AML-193 (cell line): ENCODE data around the gene MARK2.
"Not testable (repeated sequence)": the region's sequence is repeated elsewhere in the genome, so short reads cannot be mapped to it uniquely, and the experiment has no call there.

Source experiments
- DNase-seq, 2 experiments: peaks; one replicate each; lab custom pipeline; 2025; lab: John Stamatoyannopoulos, UW

The MARK2 gene

GRCh38 chr11:63838678-63839507 lies at the start of gene MARK2:
Gene MARK2 (plus strand): TSS chr11:63839110. CDS start chr11:63839507, 397 bp downstream.
- DNase-seq: peak; percentile 96 to 97

DNA sequence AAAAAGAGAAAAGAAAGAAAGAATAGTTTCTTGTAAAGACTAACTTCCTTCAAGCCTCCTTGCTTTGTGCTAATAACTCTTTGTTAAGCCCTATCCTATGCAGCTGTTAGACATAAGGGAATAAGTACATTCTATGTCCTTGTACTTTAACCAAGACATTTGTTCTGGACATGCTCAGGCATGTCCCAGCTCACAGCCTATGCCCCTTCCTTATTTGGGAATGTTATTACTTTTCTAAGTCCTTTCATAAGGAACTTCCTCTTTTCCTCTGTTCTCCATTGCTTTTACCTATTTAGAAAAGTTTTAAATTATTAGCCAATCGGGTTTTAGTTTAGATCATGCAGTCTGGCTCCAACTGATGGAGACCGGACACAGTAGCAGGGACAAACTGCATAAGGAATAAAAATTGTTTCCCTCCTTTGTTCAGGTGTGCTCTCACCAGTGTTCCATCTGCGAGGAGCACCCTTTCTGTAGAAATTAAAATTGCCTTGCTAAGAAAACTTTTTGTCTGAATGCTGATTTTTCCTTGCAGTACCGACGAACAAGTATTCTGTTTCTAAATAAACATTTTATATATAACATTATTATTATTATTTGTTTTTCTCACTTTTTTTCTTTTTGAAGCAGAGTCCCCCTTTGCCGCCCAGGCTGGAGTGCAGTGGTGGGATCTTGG lies 47.3 kb upstream of the MARK2 start:
- DNase-seq: no peak

DNA sequence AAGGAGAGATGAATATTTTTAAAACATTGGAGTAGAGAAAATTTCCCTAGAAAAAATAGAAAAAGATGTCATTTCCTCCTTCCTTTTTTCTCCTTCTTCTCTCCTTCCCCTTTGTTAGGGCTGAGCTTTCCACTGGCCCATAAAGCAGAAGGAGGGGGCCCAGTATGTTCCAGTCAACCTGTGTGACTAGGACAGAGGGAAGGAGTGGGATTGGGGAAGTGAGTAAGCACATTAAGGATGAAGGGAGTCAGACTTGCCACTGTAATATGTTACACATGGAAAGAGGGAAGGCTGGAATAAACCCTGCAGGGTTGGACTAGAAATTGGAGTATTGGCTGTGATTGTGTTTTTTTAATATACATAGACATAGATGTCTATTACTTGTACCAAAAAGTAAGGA lies 45.7 kb upstream of the MARK2 start:
- no peak for DNase-seq

DNA sequence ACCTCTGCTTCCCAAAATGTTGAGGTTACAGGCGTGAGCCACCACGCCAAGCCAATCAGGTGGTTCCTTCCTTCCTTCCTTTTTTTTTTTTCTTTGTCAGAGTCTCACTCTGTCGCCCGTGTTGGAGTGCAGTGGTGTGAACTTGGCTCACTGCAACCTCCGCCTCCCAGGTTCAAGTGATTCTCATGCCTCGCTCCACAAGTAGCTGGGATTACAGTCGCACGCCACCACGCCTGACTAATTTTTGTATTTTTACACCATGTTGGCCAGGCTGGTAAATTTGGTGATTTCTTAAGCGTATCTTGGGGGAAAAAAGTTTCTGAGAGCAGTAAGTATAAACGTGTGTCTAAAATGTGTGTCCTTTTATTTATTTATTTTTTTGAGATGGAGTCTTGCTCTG lies 43.8 kb upstream of the MARK2 start:
- DNase-seq: no peak

GRCh38 chr11:63800921-63801320 lies 38.0 kb upstream of the MARK2 start:
- DNase-seq: no peak

DNA sequence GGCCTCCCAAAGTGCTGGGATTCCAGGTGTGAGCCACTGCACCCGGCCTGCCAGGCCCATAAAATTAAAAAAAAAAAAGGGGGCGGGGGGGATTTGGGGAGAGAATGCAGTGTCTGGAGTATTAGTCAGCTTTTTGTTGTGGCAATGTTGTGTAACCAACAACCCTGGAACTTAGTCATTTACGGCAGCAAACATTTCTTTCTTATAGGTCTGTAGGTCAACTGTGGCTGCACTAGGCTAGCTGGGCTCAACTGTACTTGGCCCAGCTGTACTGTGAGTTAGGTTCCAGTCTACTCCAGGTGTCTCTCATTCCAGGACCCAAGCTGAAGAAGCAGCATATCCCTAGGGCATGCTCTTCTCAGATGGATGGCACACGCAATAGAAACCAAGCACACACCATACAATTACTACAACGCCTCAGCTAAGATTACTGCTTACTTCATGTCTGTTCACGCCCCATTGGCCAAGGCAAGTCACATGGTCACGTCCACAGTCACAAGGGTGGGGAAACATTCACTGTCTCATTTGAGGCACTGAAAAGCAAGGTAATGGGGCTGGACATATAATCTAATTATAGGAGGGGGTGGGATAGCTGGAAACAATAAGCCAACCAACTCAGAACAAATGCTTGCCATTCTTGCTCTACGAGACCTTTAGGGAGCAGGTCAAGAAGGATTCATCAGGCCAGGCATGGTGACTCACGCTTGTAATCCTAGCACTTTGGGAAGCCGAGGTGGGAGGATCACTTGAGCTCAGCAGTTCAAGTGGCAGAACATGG lies 36.1 kb upstream of the MARK2 start:
- DNase-seq: no peak

DNA sequence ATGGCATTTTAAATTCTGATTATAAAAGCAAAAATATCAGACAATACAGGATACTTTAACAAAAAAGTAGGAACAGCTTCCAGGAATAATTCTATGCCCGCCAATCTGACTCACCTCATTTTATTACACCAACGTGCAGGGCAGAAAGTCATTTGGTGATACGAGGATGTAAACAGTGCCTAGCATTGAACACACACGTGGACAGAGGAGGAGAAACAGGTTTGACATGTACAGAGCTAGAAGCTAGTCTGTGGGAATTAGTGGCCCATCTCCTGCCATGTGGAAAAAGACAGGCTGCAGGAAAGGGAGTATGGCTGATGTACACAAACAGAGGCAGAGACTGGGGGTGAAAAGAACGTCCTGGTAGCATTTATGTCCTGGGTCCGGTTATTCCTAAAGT lies 34.7 kb upstream of the MARK2 start:
- DNase-seq: no peak

DNA sequence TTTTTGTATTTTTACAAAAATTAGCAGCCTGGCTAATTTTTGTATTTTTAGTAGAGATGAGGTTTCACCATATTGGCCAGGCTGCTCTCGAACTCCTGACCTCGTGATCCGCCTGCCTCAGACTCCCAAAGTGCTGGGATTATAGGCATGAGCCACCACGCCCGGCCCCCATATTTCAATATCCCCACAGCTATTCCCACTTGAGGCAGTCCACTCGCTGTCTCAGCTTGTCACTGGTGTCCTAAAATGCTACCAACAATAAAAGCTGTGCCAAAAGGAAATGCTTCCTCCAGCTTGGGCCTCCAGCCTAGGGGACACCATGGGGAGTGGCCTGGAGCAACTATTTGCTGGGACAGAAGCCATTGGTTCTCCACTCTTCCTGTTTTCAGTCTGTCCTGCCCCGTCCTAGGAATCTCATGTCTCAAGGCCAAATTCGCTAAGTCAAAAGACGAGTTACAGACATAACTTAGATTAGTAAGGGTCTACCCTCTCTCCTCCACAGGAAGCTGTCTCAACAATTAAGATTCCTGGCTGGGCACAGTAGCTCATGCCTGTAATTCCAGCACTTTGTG lies 33.0 kb upstream of the MARK2 start:
- no peak for DNase-seq

GRCh38 chr11:63810383-63810782 lies 28.5 kb upstream of the MARK2 start:
- not testable (repeated sequence) for DNase-seq

- no peak for DNase-seq
These were observed 27.4 kb upstream of the MARK2 start for GRCh38 chr11:63811522-63811921.

DNA sequence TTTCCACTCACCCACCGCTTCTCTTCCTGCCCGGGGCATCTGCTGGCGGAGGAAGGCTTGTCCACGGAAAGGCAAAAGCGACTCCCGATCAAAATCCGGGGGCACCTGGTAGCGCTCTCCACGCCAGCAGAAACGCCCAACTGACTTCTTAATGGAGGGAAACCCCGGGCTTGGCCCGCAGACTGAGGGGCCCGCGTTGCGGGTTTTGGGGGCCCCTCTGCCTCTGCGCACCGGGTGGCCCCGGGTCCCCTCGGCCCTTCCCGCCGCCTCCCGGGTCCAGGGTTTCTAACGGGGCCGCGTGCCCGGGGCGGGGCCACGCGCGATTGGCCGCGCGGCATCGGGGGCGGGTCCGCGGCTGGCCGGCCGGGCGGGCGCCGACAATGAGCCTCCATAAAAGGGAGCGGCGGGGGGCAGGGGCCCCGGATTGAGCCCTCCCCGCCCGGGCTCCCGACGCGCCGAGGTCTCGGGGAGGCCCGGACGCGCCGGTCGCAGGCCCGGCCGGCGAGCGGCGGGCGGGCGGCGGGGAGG lies 25.8 kb upstream of the MARK2 start, which contains the start of gene SPINDOC:
Gene SPINDOC, plus strand, starts transcription at position 422 of the 528 bp plus-strand sequence. CDS start 231 bp downstream, outside the sequence.
- peak; percentile 49 to 50 for DNase-seq

- no peak for DNase-seq
These were observed 25.1 kb upstream of the MARK2 start for GRCh38 chr11:63813563-63814382.

DNA sequence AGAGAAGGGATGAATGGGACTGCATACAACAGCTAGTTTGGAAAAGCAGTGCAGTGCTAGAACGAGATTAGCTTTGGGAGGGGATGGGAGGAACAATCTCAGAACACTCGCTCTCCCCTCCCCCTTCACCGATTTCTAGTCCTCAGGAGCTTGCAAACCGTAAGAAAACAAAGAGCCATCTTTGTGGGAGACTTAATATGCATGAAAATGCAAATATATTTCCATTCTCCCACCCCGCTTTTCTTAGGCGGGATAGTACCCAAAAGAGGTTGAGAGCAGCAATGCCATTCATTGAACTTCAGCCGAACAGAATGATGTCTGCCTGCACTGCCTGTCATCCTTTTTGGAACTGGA lies 24.6 kb upstream of the MARK2 start:
- no peak for DNase-seq

- DNase-seq: no peak
These were observed 22.7 kb upstream of the MARK2 start for GRCh38 chr11:63816166-63816565.

GRCh38 chr11:63816732-63817131 lies 22.2 kb upstream of the MARK2 start:
- DNase-seq: no peak

DNA sequence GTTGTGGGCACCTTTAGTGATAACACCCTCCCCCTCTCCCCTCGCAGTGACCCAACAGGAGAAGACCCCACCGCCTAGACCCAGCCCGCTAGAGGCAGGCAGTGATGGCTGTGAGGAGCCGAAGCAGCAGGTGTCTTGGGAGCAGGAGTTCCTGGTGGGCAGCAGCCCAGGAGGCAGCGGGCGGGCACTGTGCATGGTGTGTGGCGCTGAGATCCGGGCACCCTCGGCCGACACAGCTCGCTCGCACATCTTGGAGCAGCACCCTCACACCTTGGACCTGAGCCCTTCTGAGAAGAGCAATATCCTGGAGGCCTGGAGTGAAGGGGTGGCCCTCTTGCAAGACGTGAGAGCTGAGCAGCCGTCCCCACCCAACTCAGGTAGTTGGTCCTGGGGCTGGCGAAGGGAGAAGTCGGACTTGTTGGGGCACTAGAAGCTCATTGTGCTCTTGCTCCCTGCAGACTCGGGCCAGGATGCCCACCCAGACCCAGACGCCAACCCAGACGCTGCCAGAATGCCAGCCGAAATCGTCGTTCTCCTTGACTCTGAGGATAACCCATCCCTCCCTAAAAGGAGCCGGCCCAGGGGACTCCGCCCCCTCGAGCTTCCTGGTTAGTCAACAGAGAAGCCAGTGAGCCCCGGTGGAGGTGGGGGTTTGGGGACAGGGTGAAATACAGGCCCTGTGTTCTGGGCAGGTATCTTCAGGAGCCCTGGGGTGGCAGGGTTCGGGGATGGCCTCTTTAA lies 21.0 kb upstream of the MARK2 start:
- DNase-seq: no peak

- DNase-seq: no peak
These were observed 20.3 kb upstream of the MARK2 start for GRCh38 chr11:63818609-63819008.

- DNase-seq: no peak
These were observed 17.5 kb upstream of the MARK2 start for GRCh38 chr11:63821411-63821810.

DNA sequence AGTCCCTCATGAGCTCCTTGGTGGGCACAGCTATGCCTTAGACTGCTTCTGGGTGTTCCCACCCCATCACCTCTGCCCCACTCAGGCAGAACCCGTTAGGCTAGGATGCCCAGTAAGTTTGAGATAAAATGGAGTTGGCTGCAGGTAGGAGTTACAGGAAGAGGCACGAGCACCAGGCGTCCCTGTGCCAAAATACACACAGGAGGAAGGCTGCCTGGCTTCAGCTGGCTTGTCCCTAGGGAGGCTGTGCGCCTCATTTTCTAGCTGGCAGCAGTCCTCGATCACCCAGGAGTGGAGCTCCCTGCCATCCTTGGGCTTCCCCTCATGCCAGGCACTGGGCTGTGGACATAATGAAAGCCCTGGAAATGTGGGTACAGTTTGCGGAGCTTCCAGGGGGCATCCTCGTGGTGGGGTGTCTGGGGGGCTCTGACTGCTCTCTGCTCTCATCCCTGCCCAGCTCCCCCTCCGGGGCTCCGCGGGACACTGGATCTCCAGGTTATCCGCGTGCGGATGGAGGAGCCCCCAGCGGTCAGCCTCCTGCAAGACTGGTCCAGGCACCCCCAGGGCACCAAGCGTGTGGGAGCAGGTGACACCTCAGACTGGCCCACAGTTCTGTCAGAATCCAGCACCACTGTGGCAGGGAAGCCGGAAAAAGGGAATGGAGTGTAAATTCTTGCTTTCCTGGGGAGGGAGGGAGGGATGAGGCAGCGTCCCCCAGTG lies 12.3 kb upstream of the MARK2 start:
- no peak for DNase-seq
